ENCODE results near the gene MLPH.

MLPH gene

GRCh38 chr2:237532160-237532559 lies 45.1 kb downstream of the MLPH start:
- no peaks in the 10 kb centered on the region for H4K20me1 ChIP-seq (ENCODE audit: insufficient read depth, low read length)
- H3K4me3 ChIP-seq (ENCODE audit: low read depth in 1 of 2, low read length in 2 of 2): no peak overlapping the region
- H2AFZ ChIP-seq (ENCODE audit: low read depth, low read length): no peak overlapping the region
- no peaks in the 10 kb centered on the region for H3K4me1 ChIP-seq (ENCODE audit: insufficient read depth, low read length)
- no peaks in the 10 kb centered on the region for H3K36me3 ChIP-seq (ENCODE audit: insufficient read depth, low read length)
- no peak overlapping the region for H3K27ac ChIP-seq (ENCODE audit: low read length)
- H3K9me3 ChIP-seq (ENCODE audit: insufficient read depth, low read length, severe bottlenecking): no peaks in the 10 kb centered on the region
- DNase-seq (no peak), ATAC-seq (ENCODE audit: insufficient read depth, low read depth) (no peak)
- H3K27me3 ChIP-seq (ENCODE audit: insufficient read depth, low read length, poor library complexity): no peaks in the 10 kb centered on the region
- no peak overlapping the region for H3K9ac ChIP-seq (ENCODE audit: low read depth, low read length)
- no peaks in the 10 kb centered on the region for H3K79me2 ChIP-seq (ENCODE audit: insufficient read depth, low read length)
- TF ChIP-seq, protein P1, sequence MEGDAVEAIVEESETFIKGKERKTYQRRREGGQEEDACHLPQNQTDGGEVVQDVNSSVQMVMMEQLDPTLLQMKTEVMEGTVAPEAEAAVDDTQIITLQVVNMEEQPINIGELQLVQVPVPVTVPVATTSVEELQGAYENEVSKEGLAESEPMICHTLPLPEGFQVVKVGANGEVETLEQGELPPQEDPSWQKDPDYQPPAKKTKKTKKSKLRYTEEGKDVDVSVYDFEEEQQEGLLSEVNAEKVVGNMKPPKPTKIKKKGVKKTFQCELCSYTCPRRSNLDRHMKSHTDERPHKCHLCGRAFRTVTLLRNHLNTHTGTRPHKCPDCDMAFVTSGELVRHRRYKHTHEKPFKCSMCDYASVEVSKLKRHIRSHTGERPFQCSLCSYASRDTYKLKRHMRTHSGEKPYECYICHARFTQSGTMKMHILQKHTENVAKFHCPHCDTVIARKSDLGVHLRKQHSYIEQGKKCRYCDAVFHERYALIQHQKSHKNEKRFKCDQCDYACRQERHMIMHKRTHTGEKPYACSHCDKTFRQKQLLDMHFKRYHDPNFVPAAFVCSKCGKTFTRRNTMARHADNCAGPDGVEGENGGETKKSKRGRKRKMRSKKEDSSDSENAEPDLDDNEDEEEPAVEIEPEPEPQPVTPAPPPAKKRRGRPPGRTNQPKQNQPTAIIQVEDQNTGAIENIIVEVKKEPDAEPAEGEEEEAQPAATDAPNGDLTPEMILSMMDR (IDR thresholded peaks at IDR 0.05; ENCODE audit: borderline replicate concordance, extremely low read depth, low read length, poor library complexity, severe bottlenecking): no peak
- no peak for TF ChIP-seq EZH2 (IDR thresholded peaks at IDR 0.05; ENCODE audit: borderline replicate concordance, low read depth, low read length, severe bottlenecking)
- no peak overlapping the region for H3K4me2 ChIP-seq (ENCODE audit: insufficient read depth, low read length)

GRCh38 chr2:237533668-237534161 lies 46.7 kb downstream of the MLPH start:
- Histone ChIP-seq H3K9ac (ENCODE audit: low read depth, low read length) (no peak overlapping the region), H4K20me1 (ENCODE audit: insufficient read depth, low read length) (no peaks in the 10 kb centered on the region), H3K36me3 (ENCODE audit: insufficient read depth, low read length) (no peaks in the 10 kb centered on the region), H3K27ac (ENCODE audit: low read length) (no peak overlapping the region), H3K27me3 (ENCODE audit: insufficient read depth, low read length, poor library complexity) (no peaks in the 10 kb centered on the region), H3K9me3 (ENCODE audit: insufficient read depth, low read length, severe bottlenecking) (no peaks in the 10 kb centered on the region), H3K79me2 (ENCODE audit: insufficient read depth, low read length) (no peaks in the 10 kb centered on the region), H3K4me2 (ENCODE audit: insufficient read depth, low read length) (no peak overlapping the region), H2AFZ (ENCODE audit: low read depth, low read length) (no peak overlapping the region), H3K4me3 (ENCODE audit: low read depth in 1 of 2, low read length in 2 of 2) (no peak overlapping the region), H3K4me1 (ENCODE audit: insufficient read depth, low read length) (no peaks in the 10 kb centered on the region)
- no peak for TF ChIP-seq EZH2 (IDR thresholded peaks at IDR 0.05; ENCODE audit: borderline replicate concordance, low read depth, low read length, severe bottlenecking)
- DNase-seq (no peak), ATAC-seq (ENCODE audit: insufficient read depth, low read depth) (no peak)

DNA sequence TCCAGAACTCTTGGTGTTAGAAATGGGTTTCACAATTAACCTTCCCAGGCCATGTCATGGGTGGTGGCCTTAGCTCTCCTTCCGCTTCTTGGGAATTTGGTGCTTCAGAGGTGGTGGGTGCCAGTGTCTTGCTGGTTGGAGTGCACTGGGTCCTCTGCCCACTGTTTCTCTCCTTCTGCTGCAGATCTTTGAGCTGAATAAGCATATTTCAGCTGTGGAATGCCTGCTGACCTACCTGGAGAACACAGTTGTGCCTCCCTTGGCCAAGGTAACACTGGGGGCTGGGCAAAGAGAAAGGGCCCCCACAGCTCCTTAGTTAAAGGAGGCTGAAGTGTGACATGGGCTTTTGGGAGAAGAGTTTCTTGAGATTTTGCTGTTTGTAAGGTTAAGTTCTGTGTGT lies 47.3 kb downstream of the MLPH start:
- no peaks in the 10 kb centered on the region for H3K36me3 ChIP-seq (ENCODE audit: insufficient read depth, low read length)
- no peaks in the 10 kb centered on the region for H3K4me1 ChIP-seq (ENCODE audit: insufficient read depth, low read length)
- TF ChIP-seq, protein P1 (IDR thresholded peaks at IDR 0.05; ENCODE audit: borderline replicate concordance, extremely low read depth, low read length, poor library complexity, severe bottlenecking): no peak
- no peak overlapping the region for H3K9ac ChIP-seq (ENCODE audit: low read depth, low read length)
- no peaks in the 10 kb centered on the region for H3K79me2 ChIP-seq (ENCODE audit: insufficient read depth, low read length)
- H3K27ac ChIP-seq (ENCODE audit: low read length): no peak overlapping the region
- H2AFZ ChIP-seq (ENCODE audit: low read depth, low read length): no peak overlapping the region
- H4K20me1 ChIP-seq (ENCODE audit: insufficient read depth, low read length): no peaks in the 10 kb centered on the region
- H3K4me2 ChIP-seq (ENCODE audit: insufficient read depth, low read length): no peak overlapping the region
- ATAC-seq (ENCODE audit: insufficient read depth, low read depth): no peak
- no peak for DNase-seq
- H3K27me3 ChIP-seq (ENCODE audit: insufficient read depth, low read length, poor library complexity): no peaks in the 10 kb centered on the region
- H3K4me3 ChIP-seq (ENCODE audit: low read depth in 1 of 2, low read length in 2 of 2): no peak overlapping the region
- no peaks in the 10 kb centered on the region for H3K9me3 ChIP-seq (ENCODE audit: insufficient read depth, low read length, severe bottlenecking)

DNA sequence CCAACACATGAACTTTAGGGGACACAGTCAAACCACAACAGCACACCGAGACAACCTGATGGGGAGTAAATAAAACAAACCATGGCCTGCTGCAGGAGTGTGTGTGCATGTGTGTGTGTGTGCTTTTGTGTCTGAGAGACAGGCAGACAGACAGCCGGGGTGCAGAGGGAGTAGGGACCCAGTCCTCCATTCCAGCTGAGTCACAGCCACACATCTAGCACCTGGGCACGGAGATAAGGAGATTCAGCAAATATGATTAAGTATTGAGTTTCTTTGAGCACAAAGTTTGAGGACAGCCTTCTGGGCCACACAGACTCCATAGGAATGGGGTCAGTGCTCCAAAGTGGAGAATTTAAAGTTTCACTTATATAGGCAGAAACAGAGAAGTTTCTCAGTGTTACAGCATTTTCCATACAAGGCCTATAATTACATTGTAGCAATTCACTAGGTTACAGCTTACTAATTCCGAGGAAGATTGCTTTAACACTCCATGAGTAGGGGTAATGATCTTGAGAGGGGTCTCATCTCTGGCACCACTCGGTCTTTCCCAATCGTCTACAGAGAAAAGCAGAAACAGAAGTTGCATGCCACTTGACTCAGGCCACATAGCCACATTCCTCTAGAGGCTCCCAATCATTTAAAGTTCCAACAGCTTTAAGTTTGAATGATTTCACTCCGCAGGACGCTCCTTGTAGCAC lies 48.5 kb downstream of the MLPH start:
- H3K79me2 ChIP-seq (ENCODE audit: insufficient read depth, low read length): no peaks in the 10 kb centered on the region
- H4K20me1 ChIP-seq (ENCODE audit: insufficient read depth, low read length): no peaks in the 10 kb centered on the region
- no peaks in the 10 kb centered on the region for H3K27me3 ChIP-seq (ENCODE audit: insufficient read depth, low read length, poor library complexity)
- TF ChIP-seq, protein P1 (IDR thresholded peaks at IDR 0.05; ENCODE audit: borderline replicate concordance, extremely low read depth, low read length, poor library complexity, severe bottlenecking): no peak
- TF ChIP-seq EZH2 (IDR thresholded peaks at IDR 0.05; ENCODE audit: borderline replicate concordance, low read depth, low read length, severe bottlenecking): no peak
- H3K4me1 ChIP-seq (ENCODE audit: insufficient read depth, low read length): no peaks in the 10 kb centered on the region
- no peak overlapping the region for H3K27ac ChIP-seq (ENCODE audit: low read length)
- H2AFZ ChIP-seq (ENCODE audit: low read depth, low read length): no peak overlapping the region
- H3K9me3 ChIP-seq (ENCODE audit: insufficient read depth, low read length, severe bottlenecking): no peaks in the 10 kb centered on the region
- no peak overlapping the region for H3K4me2 ChIP-seq (ENCODE audit: insufficient read depth, low read length)
- no peak overlapping the region for H3K9ac ChIP-seq (ENCODE audit: low read depth, low read length)
- ATAC-seq (ENCODE audit: insufficient read depth, low read depth) (no peak), DNase-seq (no peak)
- no peak overlapping the region for H3K4me3 ChIP-seq (ENCODE audit: low read depth in 1 of 2, low read length in 2 of 2)
- no peaks in the 10 kb centered on the region for H3K36me3 ChIP-seq (ENCODE audit: insufficient read depth, low read length)

Measured in DND-41 (cell line).